ENCODE results near the gene SOD1.
"Not testable (repeated sequence)": the region's sequence is repeated elsewhere in the genome, so short reads cannot be mapped to it uniquely, and the experiment has no call there.

Gene SOD1

GRCh38 chr21:31656199-31657095, 3.0 kb upstream of the SOD1 start:
- DNase-seq: no peak

DNA sequence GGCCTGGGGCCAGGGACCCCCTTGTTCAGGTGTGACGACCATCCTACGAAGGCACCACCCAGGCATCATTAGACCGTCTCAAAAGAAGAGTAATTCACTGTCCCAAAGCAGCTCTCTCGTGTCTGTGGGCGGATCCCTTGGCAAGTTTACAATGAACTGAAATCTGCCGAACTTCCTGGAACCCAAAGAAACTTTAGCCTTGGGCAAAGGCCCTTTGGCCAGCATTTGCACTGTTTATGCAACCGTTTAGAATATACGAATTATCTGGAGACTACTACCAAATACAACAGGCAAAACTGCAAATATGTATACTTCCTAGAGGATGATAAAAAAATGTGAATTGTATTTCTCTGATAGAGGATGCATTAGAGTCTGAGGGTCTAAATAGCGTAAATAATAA, 1.4 kb upstream of the SOD1 start:
- DNase-seq: no peak

DNA sequence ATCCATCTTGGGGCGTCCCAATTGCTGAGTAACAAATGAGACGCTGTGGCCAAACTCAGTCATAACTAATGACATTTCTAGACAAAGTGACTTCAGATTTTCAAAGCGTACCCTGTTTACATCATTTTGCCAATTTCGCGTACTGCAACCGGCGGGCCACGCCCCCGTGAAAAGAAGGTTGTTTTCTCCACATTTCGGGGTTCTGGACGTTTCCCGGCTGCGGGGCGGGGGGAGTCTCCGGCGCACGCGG, 282 bp upstream of the SOD1 start:
- no peak for DNase-seq

- DNase-seq: no peak
These were observed 719 bp downstream of the SOD1 start for GRCh38 chr21:31660259-31660565.

GRCh38 chr21:31660591-31660990, 1.1 kb downstream of the SOD1 start:
- no peak for DNase-seq

DNA sequence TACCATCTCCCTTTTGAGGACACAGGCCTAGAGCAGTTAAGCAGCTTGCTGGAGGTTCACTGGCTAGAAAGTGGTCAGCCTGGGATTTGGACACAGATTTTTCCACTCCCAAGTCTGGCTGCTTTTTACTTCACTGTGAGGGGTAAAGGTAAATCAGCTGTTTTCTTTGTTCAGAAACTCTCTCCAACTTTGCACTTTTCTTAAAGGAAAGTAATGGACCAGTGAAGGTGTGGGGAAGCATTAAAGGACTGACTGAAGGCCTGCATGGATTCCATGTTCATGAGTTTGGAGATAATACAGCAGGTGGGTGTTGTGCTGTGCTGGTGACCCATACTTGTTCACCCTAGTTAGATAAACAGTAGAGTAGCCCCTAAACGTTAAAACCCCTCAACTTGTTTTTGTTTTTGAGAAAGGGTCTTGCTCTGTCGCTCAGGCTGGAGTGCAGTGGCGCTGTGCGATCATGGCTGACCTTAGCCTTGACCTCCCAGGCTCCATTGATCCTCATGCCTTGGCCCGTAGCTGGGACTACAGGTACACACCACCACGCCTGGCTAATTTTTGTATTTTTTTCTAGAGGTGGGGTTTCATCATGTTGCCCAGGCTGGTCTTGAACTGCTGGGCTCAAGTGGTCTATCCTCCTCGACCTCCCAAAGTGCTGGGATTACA, 4.2 kb downstream of the SOD1 start:
- DNase-seq: no peak

DNA sequence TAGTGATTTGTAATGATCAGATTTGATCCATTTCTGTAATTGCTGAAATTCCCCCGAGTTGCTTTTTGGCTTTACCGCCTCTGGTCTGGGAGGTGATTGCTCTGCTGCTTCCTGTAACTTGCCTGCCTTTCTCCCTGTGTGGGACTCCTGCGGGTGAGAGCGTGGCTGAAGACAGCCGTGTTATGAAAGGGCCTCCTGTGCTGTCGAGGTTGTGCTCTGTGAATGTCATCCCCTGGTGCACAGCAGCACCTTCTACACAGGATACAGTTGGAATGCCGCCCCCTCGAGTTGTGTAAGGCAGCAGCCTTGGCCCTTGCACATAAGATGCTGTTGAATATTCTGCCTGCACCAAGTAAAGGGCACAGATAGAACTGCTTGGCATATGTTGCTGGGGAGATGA, 5.9 kb downstream of the SOD1 start:
- DNase-seq: no peak

DNA sequence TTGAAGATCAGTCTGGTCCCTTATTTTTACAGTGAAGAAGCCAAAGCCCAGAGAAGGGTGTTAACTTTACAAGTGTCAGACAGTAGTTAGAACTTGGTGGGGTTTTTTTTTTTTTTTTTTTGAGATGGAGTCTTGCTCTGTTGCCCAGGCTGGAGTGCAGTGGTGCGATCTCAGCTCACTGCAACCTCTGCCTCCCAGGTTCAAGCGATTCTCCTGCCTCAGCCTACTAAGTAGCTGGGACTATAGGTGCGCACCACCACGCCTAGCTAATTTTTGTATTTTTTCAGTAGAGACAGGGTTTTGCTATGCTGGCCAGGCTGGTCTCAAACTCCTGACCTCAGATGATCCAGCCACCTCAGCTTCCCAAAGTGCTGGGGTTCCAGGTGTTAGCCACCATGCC, 6.4 kb downstream of the SOD1 start:
- not testable (repeated sequence) for DNase-seq

DNA sequence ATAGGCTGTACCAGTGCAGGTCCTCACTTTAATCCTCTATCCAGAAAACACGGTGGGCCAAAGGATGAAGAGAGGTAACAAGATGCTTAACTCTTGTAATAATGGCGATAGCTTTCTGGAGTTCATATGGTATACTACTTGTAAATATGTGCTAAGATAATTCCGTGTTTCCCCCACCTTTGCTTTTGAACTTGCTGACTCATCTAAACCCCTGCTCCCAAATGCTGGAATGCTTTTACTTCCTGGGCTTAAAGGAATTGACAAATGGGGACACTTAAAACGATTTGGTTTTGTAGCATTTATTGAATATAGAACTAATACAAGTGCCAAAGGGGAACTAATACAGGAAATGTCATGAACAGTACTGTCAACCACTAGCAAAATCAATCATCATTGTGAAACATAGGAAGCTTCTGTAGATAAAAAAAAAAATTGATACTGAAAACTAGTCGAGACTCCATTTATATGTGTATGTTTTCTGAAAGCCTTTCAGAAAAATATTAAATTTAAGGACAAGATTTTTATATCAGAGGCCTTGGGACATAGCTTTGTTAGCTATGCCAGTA, 7.0 kb downstream of the SOD1 start:
- DNase-seq: no peak

- no peak for DNase-seq
These were observed 7.6 kb downstream of the SOD1 start for GRCh38 chr21:31667132-31667531.

DNA sequence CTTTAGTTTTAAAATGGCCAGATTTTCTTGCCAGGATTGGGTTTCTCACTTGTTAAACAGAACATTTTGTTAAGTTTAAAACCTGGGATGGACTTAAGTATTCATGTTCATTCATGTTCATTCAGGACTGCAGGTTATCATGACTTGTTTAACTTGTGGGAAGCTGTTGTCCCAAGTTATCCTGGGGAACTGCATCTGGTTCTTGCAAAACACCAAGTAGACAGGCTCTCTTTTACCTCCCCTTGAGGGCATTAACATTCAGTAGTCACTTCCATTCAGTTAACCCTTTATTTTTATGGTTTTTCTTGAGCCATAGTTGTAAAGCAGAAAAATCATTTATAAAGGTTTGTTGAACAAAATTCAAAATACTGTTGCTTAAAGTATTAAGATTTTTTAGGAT, 8.1 kb downstream of the SOD1 start:
- no peak for DNase-seq

DNA sequence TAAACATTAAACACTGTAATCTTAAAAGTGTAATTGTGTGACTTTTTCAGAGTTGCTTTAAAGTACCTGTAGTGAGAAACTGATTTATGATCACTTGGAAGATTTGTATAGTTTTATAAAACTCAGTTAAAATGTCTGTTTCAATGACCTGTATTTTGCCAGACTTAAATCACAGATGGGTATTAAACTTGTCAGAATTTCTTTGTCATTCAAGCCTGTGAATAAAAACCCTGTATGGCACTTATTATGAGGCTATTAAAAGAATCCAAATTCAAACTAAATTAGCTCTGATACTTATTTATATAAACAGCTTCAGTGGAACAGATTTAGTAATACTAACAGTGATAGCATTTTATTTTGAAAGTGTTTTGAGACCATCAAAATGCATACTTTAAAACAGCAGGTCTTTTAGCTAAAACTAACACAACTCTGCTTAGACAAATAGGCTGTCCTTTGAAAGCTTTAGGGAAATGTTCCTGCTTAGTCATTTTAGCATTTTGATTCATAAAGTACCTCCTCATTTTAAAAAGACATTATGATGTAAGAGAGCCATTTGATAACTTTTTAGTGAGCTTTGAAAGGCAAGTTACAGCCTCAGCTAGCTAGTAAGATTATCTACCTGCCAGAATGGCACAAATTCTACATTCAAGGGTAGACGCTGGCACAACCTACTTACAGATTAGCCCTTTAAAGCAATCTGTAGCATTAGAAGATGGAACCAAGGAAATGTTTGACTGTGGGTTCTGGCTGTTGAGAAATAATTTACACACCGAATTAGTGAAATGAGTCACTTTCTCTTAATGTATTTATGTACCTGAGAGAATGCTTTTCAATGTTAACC, 9.4 kb downstream of the SOD1 start:
- no peak for DNase-seq

- no peak for DNase-seq
These were observed 10.6 kb downstream of the SOD1 start for GRCh38 chr21:31670070-31670469.

GRCh38 chr21:31671146-31671716, 11.7 kb downstream of the SOD1 start:
- DNase-seq: no peak

GRCh38 chr21:31671931-31672330, 12.4 kb downstream of the SOD1 start:
- no peak for DNase-seq

DNA sequence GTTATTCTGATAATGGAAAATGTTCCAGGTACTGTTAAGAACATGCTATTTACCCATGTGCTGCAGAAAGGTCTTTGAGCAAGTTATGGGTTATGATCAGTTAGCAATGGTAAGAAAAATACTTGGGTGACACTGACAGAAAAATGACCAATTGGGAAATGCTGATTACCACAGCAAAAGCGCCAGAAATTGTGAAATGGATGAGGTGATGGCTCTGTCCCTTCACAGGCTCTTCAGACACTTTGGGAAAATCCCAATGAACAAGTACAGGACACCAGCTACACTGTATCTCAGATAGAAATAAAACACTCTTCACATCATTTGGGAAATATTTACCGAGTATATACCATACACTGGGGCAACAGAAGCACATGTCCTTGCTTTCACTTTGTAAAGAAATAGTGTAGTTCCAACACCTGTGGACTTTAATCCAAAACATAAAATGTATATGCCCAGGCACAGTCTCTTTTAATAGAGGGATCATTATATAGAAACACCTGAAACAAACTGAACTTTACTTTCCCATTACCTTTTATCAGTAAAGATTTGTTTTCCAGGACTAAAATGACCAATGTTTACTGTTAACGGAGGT, 13.9 kb downstream of the SOD1 start:
- DNase-seq: no peak

DNA sequence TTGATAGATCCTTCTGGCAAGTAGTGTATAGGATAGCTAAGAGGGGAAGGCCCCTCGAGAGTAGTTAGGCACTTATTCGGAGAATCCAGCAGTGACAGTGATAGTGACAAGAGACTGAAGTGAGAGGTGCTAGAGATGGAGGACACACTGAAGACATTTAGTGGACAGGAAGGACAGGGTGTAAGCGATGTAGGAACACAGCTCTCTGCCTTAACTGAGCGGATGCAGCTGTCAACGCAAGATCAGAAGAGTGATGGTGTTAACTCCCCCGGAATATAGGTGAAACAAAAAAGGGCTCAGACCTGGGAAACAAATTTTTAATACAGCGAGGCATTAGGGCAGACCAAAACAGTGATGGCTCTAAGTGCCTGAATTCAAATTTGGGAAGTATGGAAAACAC, 15.8 kb downstream of the SOD1 start:
- no peak for DNase-seq

DNA sequence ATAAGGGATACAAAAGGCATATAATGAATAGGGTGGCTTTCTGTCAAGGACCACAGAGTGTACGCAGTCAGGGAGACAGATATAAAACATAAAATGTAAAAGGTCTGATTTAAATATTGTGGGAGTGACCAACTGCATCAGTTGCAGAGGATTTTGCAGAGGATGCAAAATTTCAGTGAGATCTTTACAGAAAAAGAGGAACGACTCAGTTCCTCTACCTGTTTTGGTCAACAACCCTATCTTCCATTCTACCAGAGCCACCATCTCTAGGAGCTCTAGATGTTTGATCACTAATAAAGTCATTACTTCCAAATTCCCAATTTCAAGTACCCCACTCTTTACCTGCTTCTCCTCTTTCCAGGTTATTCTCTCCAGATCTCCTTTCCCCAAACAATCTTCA, 16.5 kb downstream of the SOD1 start:
- DNase-seq: no peak

- DNase-seq: no peak
These were observed 17.6 kb downstream of the SOD1 start for GRCh38 chr21:31677047-31677446.

DNA sequence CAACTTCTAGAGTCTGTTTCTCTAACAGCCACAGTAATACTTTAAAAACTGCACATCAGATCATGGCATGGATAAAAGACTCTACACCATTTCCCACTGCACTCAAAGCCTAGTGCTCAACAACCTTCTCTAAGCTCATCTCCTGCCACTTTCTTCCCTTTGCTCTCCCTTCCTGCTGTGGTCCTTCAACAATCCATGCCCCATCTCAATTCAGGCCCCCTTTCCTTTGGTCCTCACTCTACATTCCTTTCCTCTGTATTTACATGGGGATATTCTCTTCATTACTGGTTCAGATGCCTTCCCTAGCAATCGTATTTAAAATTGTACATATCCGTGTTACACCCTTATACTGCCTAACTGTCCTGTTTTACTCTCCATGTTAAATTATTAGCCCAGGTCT, 19.0 kb downstream of the SOD1 start:
- DNase-seq: no peak

- no peak for DNase-seq
These were observed 23.1 kb downstream of the SOD1 start for GRCh38 chr21:31682620-31683019.

DNA sequence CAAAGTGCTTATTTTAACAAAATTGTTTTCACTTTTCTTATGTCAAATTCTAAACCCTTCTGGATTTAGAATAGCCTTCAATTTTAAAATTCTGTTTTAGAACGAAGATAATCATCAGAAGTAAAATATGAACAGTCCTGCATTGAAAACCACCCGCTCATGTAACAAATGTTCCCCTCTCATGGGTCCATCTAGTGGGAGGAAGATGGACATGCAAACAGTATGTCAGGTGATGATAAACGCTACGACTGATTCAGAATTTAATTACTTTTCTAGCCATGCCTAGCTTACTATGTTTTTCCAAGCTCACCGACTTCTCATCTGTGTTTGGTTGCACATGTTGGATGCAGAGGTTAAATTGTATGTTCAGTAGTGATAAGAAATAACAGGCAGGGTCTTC, 23.5 kb downstream of the SOD1 start:
- no peak for DNase-seq

- DNase-seq: no peak
These were observed 25.4 kb downstream of the SOD1 start for GRCh38 chr21:31684918-31685317.

Measured in NCI-H510A treated with DMSO at 0.1 percent for 48 hours (cell line).